ENCODE results near the gene ARHGAP28.

DNA sequence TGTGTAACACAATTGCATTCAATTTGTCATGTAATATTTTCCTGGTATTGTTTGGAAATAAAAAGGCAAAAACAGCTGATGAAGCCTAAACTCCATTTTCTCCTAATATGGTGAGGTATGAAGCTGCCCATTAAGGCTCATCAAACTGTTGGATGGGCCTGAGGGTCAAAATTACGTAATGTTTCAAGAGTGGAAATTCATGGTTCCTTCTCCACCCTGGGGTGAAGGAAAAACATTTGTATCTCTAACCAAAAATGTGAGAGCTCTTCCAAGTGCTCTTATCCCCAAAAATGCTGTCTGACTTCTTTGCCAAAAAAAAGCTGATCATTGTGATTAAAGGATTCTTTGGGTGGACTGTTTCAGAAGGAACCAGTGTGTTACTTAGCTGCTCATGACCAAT, 91.8 kb downstream of the ARHGAP28 start:
- TF ChIP-seq YY1 (IDR thresholded peaks at IDR 0.05; ENCODE audit: low read depth) (no peak), TCF12 (IDR thresholded peaks at IDR 0.05; ENCODE audit: low read depth) (no peak), TEAD4 (IDR thresholded peaks at IDR 0.05) (no peak), CEBPB (IDR thresholded peaks at IDR 0.05) (no peak), ZBTB7A (IDR thresholded peaks at IDR 0.05; ENCODE audit: low read depth) (no peak), EP300 (IDR thresholded peaks at IDR 0.05; ENCODE audit: borderline replicate concordance) (no peak), RAD21 (IDR thresholded peaks at IDR 0.05; ENCODE audit: low read depth) (no peak)
- TF ChIP-seq, protein P1, sequence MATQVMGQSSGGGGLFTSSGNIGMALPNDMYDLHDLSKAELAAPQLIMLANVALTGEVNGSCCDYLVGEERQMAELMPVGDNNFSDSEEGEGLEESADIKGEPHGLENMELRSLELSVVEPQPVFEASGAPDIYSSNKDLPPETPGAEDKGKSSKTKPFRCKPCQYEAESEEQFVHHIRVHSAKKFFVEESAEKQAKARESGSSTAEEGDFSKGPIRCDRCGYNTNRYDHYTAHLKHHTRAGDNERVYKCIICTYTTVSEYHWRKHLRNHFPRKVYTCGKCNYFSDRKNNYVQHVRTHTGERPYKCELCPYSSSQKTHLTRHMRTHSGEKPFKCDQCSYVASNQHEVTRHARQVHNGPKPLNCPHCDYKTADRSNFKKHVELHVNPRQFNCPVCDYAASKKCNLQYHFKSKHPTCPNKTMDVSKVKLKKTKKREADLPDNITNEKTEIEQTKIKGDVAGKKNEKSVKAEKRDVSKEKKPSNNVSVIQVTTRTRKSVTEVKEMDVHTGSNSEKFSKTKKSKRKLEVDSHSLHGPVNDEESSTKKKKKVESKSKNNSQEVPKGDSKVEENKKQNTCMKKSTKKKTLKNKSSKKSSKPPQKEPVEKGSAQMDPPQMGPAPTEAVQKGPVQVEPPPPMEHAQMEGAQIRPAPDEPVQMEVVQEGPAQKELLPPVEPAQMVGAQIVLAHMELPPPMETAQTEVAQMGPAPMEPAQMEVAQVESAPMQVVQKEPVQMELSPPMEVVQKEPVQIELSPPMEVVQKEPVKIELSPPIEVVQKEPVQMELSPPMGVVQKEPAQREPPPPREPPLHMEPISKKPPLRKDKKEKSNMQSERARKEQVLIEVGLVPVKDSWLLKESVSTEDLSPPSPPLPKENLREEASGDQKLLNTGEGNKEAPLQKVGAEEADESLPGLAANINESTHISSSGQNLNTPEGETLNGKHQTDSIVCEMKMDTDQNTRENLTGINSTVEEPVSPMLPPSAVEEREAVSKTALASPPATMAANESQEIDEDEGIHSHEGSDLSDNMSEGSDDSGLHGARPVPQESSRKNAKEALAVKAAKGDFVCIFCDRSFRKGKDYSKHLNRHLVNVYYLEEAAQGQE (IDR thresholded peaks at IDR 0.05; ENCODE audit: low read depth), result no peak
- TF ChIP-seq, protein P2, sequence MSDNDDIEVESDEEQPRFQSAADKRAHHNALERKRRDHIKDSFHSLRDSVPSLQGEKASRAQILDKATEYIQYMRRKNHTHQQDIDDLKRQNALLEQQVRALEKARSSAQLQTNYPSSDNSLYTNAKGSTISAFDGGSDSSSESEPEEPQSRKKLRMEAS (IDR thresholded peaks at IDR 0.05), result no peak
